Caco-2 (cell line): ENCODE data around the gene AVEN. TPM values are rescaled to one million over a fixed set of nuclear protein-coding genes. Genes with fewer than 3 reads are reported as not detected.
"Not testable (repeated sequence)": the region's sequence is repeated elsewhere in the genome, so short reads cannot be mapped to it uniquely, and the experiment has no call there.

Experiments used
- BruUV-seq: library from RNA; stranded (reverse); fragments of 400-500 nt; replicated peaks from 2 replicates; lab custom pipeline; 2021; lab: Mats Ljungman, UMichigan
- CTCF ChIA-PET: fragments of 300-600 bp; sonication (Branson Sonifier 250); formaldehyde crosslinking; loops from one replicate; lab custom pipeline; 2022; ENCODE audit warnings: antibody characterized with exemption; lab: Charles Lee
- POLR2A ChIA-PET: fragments of 300-600 bp; sonication (Branson Sonifier 250); formaldehyde crosslinking; loops from one replicate; lab custom pipeline; 2022; ENCODE audit warnings: antibody characterized with exemption; lab: Charles Lee
- DNase-seq, 2 experiments: peaks; one replicate each; pipeline versions ENCODE4 v3.0.0 to v3.0.0-alpha.2; 2020 to 2022
- H3K27me3 ChIP-seq: replicated peaks from 2 replicates; pipeline ENCODE4 v1.6.0; 2011; ENCODE audit warnings: low read length; ENCODE audit not compliant: control insufficient read depth, insufficient read depth
- H3K36me3 ChIP-seq: 2 replicates; pipeline ENCODE4 v1.5.1; 2011; ENCODE audit warnings: low read length; ENCODE audit not compliant: control insufficient read depth, insufficient read depth
- H3K4me1 ChIP-seq: fragments of 250-450 bp; sonication (Bioruptor Pico); 2 replicates; pipeline ENCODE4 v1.5.1; 2020; ENCODE audit warnings: mild to moderate bottlenecking
- H3K4me3 ChIP-seq: 2 replicates; pipeline ENCODE4 v1.5.1; 2011; ENCODE audit warnings: low read depth, mild to moderate bottlenecking, control low read depth, low read length
- H3K9me3 ChIP-seq: fragments of 250-450 bp; sonication (Bioruptor Pico); 2 replicates; pipeline ENCODE4 v1.5.1; 2020; ENCODE audit warnings: mild to moderate bottlenecking, moderate library complexity
- H3K27ac Mint-ChIP-seq: one replicate; pipeline ENCODE4 v1.8.0; 2022; ENCODE audit warnings: mixed read lengths; ENCODE audit not compliant: unreplicated experiment
- H3K27me3 Mint-ChIP-seq: one replicate; pipeline ENCODE4 v1.8.0; 2022; ENCODE audit warnings: mixed read lengths; ENCODE audit not compliant: insufficient read depth, unreplicated experiment
- H3K36me3 Mint-ChIP-seq: one replicate; pipeline ENCODE4 v1.8.0; 2022; ENCODE audit warnings: mild to moderate bottlenecking, mixed read lengths; ENCODE audit not compliant: insufficient read depth, unreplicated experiment
- H3K4me1 Mint-ChIP-seq: one replicate; pipeline ENCODE4 v1.8.0; 2022; ENCODE audit warnings: low read depth, mixed read lengths; ENCODE audit not compliant: unreplicated experiment
- H3K4me3 Mint-ChIP-seq: one replicate; pipeline ENCODE4 v1.8.0; 2022; ENCODE audit warnings: mild to moderate bottlenecking, moderate library complexity, mixed read lengths; ENCODE audit not compliant: unreplicated experiment
- H3K9me3 Mint-ChIP-seq: one replicate; pipeline ENCODE4 v1.8.0; 2022; ENCODE audit warnings: mixed read lengths; ENCODE audit not compliant: unreplicated experiment
- intact Hi-C: fragments of 100-400 bp; cut with micrococcal nuclease; formaldehyde crosslinking; loops from one replicate; pipeline ENCODE4 v1.10.0; 2022; ENCODE audit not compliant: unreplicated experiment
- total RNA-seq: library from RNA; stranded (reverse); gene quantifications from 2 replicates; pipeline ENCODE4 v1.2.3, GENCODE V29; 2022
- TF ChIP-seq, protein P1 (sequence below), 2 experiments: fragments of 200-600 bp in 1 of 2; IDR thresholded peaks; 1 replicate in 1 of 2; 2 replicates in 1 of 2; pipeline versions ENCODE4 v1.5.1 to v1.8.0; 2011 to 2022; ENCODE audit warnings: antibody characterized with exemption in 1 of 2, control low read depth in 1 of 2, inconsistent platforms in 1 of 2, low read depth in 1 of 2, low read length in 1 of 2, mild to moderate bottlenecking in 1 of 2, moderate library complexity in 1 of 2; ENCODE audit not compliant: insufficient read depth in 1 of 2, severe bottlenecking in 1 of 2, unreplicated experiment in 1 of 2

AVEN gene
- total RNA-seq, 1 experiment from 2014 or later: 8.7 TPM

DNA sequence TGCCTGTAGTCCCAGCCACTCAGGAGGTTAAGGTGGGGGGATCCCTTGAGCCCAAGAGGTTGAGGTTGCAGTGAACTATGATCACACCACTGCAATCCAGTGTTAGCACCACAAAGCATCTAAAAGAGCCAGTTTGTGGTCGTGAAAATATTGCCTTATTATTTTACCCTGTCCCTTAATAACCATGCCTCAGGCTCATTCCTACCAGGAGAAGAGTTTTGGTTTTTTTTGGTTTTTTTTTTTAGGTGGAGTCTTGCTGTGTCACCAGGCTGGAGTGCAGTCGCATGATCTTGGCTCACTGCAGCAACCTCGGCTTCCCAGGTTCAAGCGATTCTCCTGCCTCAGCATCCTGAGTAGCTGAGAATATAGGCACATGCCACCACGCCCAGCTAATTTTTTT, 17.9 kb upstream of the AVEN start:
- intact Hi-C loops: no loop called here

DNA sequence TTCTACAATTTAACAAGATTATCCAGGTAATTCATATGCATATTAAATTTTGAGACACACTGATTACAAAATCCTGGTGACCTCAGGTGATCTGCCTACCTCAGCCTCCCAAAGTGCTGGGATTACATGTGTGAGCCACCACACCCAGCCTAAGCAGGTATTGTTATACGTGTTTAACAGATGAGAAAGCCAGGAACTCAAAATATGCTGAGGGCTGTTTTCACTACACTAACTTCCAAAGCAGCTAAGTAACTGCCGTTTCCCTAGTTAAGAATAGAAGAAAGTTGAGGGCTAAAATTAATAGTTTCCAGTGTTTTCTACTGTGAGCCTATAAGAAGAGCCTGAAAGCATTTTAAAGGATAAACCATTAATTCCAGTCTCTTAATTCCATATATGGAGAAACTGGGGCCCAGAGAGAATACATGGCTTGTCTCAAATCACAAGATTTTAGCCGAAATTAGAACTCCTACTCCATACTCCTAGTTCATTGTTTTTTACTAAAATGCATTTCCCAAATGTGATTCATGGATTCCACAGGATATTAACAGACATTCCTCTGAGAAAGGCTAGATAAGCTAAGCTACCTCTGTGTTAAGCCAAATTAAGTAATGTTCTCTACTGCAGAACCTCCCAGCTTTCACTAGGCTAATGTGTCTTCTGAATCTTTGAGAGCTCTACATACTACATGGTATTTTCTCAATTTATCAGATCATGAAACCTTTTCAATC, 17.0 kb upstream of the AVEN start:
- peaks cover 3% of the 10 kb centered on the region for H3K27me3 Mint-ChIP-seq
- no peak overlapping the region for H3K27ac Mint-ChIP-seq
- TF ChIP-seq, protein P1, sequence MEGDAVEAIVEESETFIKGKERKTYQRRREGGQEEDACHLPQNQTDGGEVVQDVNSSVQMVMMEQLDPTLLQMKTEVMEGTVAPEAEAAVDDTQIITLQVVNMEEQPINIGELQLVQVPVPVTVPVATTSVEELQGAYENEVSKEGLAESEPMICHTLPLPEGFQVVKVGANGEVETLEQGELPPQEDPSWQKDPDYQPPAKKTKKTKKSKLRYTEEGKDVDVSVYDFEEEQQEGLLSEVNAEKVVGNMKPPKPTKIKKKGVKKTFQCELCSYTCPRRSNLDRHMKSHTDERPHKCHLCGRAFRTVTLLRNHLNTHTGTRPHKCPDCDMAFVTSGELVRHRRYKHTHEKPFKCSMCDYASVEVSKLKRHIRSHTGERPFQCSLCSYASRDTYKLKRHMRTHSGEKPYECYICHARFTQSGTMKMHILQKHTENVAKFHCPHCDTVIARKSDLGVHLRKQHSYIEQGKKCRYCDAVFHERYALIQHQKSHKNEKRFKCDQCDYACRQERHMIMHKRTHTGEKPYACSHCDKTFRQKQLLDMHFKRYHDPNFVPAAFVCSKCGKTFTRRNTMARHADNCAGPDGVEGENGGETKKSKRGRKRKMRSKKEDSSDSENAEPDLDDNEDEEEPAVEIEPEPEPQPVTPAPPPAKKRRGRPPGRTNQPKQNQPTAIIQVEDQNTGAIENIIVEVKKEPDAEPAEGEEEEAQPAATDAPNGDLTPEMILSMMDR (IDR thresholded peaks at IDR 0.05; ENCODE audit: insufficient read depth in 1 of 2, low read depth in 1 of 2, low read length in 1 of 2, severe bottlenecking in 1 of 2, unreplicated experiment in 1 of 2): no peak
- CTCF ChIA-PET: interaction anchor here (1.4 kb wide), 1 partner anchor 21 kb away, joined by 3 read pairs; no protein-coding TSS in a partner anchor
- POLR2A ChIA-PET: no interaction called here
- no peaks in the 10 kb centered on the region for H3K36me3 Mint-ChIP-seq
- Histone ChIP-seq H3K27me3 (no peaks in the 10 kb centered on the region), H3K4me1 (no peaks in the 10 kb centered on the region), H3K36me3 (no peaks in the 10 kb centered on the region), H3K4me3 (no peak overlapping the region), H3K9me3 (no peaks in the 10 kb centered on the region; the same call in 1 of the 2 replicates)
- no peak overlapping the region for H3K4me3 Mint-ChIP-seq
- no peak for DNase-seq
- intact Hi-C loops: no loop called here
- no TSS peak for BruUV-seq
- peaks cover 5% of the 10 kb centered on the region for H3K4me1 Mint-ChIP-seq
- peaks cover 8% of the 10 kb centered on the region for H3K9me3 Mint-ChIP-seq

More for the DNA sequence above, 17.9 kb upstream of the AVEN start:
- Mint-ChIP-seq H3K27ac (no peak overlapping the region), H3K4me3 (no peak overlapping the region), H3K4me1 (peaks cover 5% of the 10 kb centered on the region), H3K36me3 (no peaks in the 10 kb centered on the region), H3K27me3 (no peaks in the 10 kb centered on the region), H3K9me3 (no peaks in the 10 kb centered on the region)
- TF ChIP-seq, protein P1 (IDR thresholded peaks at IDR 0.05; ENCODE audit: insufficient read depth in 1 of 2, low read depth in 1 of 2, low read length in 1 of 2, severe bottlenecking in 1 of 2, unreplicated experiment in 1 of 2): no peak
- no peaks in the 10 kb centered on the region for H3K27me3 ChIP-seq
- BruUV-seq: no TSS peak
- H3K4me1 ChIP-seq: no peaks in the 10 kb centered on the region
- no peak overlapping the region for H3K4me3 ChIP-seq
- no peaks in the 10 kb centered on the region for H3K9me3 ChIP-seq
- CTCF ChIA-PET: interaction anchor here (0.6 to 1.4 kb wide), 2 partner anchors 20 to 55 kb away, joined by 3 read pairs; no protein-coding TSS in a partner anchor
- DNase-seq: no peak
- no peaks in the 10 kb centered on the region for H3K36me3 ChIP-seq
- POLR2A ChIA-PET: no interaction called here

DNA sequence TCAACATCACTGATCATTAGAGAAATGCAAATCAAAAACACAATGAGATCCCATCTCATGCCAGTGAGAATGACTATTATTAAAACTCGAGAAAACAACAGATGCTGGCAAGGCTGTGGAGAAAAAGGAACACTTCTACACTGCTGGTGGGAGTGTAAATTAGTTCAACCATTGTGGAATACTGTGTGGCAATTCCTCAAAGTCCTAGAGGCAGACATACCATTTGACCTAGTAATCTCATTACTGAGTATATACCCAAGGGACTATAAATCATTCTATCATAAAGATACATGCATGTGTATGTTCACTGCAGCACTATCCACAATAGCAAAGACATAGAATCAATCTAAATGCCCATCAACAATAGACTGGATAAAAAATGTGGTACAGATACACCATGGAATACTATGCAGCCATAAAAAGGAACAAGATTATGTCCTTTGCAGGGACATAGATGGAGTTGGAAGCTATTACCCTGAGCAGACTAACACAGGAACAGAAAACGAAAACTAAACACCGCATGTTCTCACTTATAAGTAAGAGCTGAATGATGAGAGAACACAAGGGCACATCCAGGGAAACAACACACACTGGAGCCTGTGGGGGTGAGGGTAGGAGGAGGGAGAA, 15.2 kb upstream of the AVEN start:
- Histone ChIP-seq H3K4me3 (no peak overlapping the region), H3K36me3 (no peaks in the 10 kb centered on the region), H3K4me1 (no peaks in the 10 kb centered on the region), H3K27me3 (no peaks in the 10 kb centered on the region), H3K9me3 (no peaks in the 10 kb centered on the region; the same call in 1 of the 2 replicates)
- H3K9me3 Mint-ChIP-seq: peaks cover 23% of the 10 kb centered on the region
- H3K4me3 Mint-ChIP-seq: no peak overlapping the region
- POLR2A ChIA-PET: no interaction called here
- H3K36me3 Mint-ChIP-seq: no peaks in the 10 kb centered on the region
- TF ChIP-seq, protein P1 (IDR thresholded peaks at IDR 0.05; ENCODE audit: insufficient read depth in 1 of 2, low read depth in 1 of 2, low read length in 1 of 2, severe bottlenecking in 1 of 2, unreplicated experiment in 1 of 2): no peak
- H3K27ac Mint-ChIP-seq: no peak overlapping the region
- peaks cover 3% of the 10 kb centered on the region for H3K27me3 Mint-ChIP-seq
- CTCF ChIA-PET: no interaction called here
- intact Hi-C loops: no loop called here
- no TSS peak for BruUV-seq
- H3K4me1 Mint-ChIP-seq: peaks cover 3% of the 10 kb centered on the region
- DNase-seq: no peak

DNA sequence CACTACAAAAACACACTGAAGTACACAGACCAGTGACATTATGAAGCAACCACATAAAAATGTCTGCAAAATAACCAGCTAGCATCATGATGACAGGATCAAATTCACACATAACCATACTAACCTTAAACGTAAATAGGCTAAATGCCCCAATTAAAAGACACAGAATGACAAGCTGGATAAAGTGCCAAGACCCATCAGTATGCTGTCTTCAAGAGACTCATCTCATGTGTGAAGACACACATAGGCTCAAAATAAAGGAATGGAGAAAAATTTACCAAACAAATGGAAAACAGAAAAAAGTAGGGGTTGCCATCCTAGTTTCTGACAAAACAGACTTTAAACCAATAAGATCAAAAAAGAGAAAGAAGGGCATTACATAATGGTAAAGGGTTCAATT, 11.4 kb upstream of the AVEN start:
- DNase-seq, CTCF ChIA-PET, H3K4me1 ChIP-seq, H3K27me3 ChIP-seq, H3K36me3 Mint-ChIP-seq, H3K36me3 ChIP-seq, H3K4me1 Mint-ChIP-seq, H3K4me3 Mint-ChIP-seq, H3K27ac Mint-ChIP-seq, H3K27me3 Mint-ChIP-seq, intact Hi-C loops, POLR2A ChIA-PET, H3K9me3 ChIP-seq, H3K4me3 ChIP-seq, BruUV-seq: not testable (repeated sequence)
- peaks cover 28% of the 10 kb centered on the region for H3K9me3 Mint-ChIP-seq
